GM21360 (cell line): ENCODE data around the gene PPP1R11.
"Not testable (repeated sequence)": the region's sequence is repeated elsewhere in the genome, so short reads cannot be mapped to it uniquely, and the experiment has no call there.

Experiments used
- ATAC-seq: cut with Tn5 transposase; IDR thresholded peaks from one replicate; pipeline ENCODE4 v1.9.1; 2021; ENCODE audit warnings: mild to moderate bottlenecking, moderate library complexity; ENCODE audit not compliant: unreplicated experiment

The PPP1R11 gene

DNA sequence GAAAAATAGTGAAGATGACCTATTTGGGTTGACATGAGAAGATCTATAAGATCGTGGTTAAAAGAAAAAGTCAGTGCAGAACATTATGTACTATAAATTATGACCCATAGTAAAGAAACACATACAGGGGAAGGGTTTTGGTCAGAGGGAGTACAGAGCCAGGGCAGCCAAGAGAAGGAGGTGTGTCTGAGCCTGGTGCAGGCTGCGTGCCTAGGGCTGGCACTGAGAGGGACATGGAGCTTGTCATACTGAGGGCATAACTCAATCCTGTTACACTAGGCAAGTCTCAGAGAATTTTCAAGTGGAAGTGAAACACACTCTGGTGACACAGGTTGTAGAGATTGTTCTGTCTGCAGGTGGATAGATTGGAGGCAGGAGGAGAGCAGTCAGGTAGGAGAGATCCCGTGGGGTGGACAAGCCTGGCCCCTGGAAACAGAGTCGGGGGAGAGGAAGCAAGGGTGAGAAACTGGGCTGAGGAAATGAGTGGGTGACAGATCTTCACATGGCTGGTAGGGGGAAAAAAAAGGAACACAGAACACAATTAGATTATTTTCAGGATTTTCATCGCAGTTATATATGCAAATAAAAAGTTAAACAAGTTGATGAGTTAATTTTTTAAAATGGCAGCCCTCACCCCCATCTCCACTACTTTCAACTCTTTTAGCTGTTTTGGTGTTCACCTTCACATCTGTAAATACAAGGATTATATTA, 27.1 kb downstream of the PPP1R11 start:
- ATAC-seq, result no peak

DNA sequence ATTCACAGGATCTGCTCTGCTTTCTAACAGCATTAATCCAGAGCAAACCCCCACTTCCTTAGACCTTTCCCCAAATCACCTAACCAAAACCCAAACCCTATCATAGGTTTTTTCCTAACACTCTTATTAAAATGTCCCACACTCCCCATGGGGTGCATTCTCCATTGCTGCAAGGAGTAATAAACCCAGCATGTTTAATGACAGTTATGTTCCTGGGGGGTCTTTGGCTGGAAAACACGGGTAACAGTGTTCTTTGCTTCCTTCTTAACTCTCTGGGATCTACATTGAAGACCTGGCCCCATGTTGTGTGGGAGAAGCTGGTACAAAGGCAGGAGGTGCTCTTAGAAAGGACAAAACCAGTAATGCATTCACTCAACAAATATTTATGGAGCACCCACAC, 29.8 kb downstream of the PPP1R11 start:
- no peak for ATAC-seq

DNA sequence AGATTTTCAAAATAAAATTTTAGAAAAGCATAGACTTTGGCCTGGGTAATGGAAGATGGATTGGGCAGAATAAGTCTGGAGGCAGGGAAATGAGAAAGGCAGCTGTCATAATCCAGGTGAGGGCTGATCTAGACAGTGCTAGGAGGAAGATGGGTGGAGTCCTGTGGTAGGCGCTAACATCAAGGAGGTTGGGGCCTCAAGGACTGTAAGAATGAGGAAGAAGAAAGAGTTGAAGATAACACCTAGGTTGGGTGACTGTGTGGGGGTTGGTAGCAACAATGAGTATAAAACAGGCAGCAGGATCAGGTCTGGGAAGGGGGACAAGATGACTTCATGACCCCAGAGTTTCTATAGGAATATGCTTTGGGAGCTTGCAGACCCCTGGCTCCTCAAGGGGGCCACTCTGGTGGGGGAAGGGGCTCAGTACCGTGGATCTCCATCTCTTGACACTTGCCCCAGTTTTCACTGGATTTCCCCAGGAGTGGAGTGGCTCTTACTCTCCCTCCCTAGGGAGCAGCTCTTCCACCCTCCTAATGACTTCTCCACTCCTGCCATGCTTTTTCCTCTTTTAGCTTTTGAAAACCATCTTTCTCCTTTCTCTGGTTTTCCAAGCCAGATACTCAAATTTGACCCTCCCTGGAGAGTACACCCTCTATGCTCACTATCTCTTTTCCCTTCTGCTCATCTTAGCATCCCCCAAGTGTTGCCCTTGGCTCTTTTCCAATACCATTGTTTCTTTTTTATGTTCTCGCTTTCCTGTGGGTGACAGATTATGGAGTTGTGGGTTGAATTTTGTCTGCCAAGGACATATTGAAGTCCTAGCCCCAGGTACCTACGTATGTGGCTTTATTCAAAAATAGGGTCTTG, 31.1 kb downstream of the PPP1R11 start:
- ATAC-seq, result no peak

DNA sequence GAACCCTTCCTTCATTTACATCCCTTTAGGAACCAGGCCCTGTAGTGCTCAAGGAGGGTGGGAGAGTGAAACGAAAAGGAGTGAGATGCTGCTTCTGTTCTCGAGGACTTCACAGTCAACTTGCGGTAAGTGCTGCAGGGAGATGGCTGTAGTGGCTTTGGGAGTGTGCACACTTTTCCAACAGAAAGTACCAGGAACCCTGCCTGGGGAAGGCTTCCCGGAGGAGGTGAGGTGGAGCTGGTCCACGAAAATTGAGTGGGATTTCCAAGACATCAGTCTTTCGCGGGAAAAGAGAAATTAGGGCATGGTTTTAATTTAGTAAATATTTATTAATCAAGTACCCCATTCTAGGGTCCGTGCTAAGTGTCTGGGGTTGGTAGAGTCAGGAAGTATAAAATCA, 33.2 kb downstream of the PPP1R11 start:
- no peak for ATAC-seq

DNA sequence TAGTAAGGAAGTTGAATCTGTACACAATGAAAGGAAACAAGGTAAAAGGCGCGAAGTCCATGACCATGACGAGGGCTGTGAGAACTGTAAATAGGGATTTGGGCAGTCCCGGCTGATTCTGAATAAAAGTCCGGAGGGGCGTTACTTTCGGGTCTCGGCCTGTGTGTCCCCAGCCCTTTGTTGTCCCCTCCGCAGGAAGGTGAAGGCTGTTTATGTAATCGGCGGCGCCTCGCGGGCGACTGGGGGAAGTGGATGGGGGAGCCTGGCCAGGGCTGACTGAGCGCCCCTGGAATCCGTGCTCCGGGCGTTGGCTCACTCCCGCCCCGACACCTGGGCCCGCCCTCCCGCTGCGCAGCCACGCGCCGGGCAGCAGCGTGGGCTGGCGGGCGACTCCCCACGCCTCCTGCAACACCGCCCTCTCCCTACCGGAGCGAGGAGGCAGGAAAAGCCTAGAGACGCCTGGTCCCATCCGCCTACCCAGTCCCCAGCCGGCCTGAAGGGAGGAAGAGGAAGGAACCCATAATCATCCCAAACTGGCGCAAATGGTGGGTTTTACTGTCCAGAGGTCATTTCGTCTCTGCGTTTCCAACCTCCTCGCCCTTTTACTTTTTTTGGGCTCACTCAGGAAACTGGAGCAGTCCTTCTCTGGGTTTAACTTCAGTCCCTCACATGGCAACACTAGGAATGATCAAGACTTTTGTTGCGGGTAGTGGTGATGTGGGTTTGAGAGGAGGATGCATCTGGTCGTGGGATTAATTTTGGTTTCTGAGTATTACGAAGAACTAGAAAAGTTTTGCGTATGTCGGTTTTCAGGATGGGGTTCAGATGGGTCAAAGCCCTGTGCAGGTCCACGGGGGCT, 33.8 kb downstream of the PPP1R11 start:
- no peak for ATAC-seq

DNA sequence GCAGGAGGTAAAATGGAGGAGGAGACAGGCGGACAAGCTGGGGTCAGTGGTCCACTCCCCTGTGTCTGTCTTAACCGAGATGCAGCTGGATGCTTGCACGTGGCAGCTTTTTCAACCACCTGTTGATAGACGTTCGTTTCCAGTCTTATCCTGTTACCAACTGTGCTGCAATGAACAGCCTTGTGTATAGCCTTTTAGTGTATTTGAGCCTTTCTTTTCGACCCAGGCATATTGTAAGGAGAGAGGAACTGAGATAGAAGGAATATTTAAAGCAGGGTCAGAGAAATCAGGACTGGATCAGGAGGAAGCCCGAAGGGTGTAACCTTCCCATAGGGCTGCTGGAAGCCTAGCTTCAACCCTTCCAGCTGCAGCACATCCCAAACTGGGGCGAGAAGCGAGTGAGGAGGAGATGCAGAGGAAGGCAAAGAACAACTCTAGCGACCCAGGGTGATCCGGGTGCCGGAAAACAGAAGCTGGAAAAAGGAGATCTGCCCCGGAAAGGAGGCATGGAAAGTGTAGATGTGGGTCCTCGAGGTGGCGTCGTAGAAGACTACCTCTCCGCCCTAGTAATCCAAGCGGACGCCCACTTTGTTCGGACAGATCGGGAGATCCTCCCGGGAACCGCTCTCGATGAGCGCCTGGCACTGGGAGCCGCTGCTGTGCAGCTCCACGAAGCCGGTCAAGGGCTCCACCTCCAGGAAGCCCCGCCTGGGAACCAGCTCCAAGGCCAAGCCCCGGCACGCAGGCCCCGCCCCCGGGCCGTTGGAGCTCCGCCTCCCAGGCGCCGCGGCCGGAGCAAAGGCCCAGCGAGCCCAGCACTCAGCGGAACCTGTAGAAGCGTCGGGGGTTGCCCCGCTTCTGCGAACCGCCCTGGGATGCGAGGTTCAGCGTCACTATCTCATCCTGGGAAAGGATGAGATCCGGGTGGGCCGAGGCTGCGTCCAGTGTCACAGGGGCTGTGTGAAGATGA, 34.7 kb downstream of the PPP1R11 start:
- no peak for ATAC-seq

DNA sequence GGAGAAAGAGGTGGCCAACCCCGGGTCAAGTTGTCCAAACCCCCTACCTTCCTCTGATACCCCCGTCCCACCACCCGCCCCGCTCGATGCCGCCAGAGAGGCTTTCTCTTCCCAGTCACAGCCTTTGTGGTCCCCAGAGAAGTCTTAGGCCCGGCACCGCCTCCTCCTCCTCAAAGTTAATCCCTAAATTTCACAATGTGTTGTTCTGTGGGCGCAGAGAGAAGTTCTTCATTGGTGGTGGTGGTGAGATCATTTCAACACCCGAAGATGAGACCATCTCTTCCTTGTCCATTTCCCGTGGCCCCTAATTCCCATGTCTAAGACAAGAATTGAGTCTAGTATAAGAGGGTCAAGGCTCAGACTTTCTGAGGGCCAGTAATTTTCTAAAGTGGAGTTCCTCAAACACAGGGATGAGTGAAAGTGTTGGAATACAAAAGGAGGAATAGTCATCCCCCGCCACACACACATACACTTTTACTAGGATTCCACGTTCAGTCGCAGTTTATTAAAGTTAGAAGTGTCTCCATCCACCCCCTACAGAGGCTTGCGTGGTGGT, 35.5 kb downstream of the PPP1R11 start:
- no peak for ATAC-seq

DNA sequence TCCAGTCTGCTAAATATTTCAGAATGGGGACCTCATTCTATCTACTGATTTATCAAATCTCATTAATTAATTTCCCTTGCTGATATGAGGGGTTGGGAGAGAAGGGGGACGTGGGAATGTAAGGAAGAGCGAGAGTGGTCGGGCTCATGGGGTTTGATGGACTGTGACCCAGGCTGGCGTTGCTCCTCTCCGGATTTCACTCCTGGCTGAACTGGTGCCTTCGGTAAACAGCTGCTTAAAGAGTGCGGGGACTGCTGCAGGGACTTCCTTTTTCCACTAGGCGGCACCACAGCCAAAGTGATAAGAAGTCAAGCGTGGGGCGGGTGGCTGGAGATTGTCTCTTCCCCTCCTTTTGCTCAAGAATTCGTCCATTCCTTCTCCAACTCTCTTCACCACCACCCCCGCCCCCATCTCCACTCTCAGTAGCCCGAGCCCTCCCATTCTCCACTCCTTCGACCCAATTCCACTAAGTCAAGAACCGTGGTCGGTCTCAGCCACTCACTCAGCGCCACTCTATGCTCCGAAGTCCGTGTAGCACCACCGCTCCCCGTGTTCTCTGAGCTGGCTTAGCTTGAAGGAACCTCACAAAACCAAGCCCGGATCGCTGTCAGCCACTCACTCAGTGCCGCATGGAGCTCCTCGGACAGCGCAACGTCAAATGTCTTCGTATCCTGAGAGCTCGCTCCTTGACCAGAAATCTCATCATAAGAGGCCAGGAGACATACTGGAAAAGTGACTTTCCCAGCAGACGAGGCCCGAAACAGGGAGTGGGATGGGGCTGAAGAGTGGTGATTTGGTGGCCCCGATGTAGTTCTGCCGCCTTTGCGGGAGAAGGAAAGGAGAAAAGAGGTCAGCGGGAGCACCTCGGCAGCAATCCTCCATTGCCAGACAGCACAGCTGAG, 36.2 kb downstream of the PPP1R11 start:
- ATAC-seq, result peak; percentile 57

DNA sequence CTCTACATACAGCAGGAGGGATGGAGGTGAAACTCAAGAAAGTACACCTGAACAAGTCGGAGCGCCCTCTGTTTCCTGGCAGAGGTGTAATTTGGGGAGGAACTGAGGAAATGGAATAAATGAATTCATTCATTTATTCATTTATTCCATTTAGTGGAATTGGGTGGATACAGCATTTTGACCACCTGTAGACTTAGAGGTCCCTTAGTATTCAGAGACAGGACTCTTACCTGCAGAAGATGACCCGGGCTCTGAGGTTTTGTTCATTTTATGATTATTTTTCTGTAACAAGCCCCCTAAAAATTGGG, 36.8 kb downstream of the PPP1R11 start:
- ATAC-seq, result no peak

DNA sequence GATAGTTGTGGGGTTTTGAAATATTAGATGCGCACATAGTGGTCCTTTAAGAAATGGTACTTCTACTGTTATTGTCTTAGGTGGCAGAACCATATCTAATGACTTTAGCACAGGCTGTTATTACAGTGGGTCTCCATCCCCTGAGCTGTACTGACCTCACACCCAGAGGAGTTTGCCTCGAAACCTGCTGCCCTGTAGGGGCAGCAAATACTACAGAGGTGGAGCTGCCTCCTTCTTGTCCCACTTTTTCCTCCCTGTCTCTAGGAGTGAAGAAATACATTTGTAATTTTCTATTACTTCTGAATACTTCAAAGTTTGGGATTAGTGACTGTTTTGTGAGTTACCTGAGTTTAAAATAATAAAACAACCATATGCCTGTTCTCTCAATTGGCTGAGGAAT, 37.7 kb downstream of the PPP1R11 start:
- ATAC-seq, result no peak

DNA sequence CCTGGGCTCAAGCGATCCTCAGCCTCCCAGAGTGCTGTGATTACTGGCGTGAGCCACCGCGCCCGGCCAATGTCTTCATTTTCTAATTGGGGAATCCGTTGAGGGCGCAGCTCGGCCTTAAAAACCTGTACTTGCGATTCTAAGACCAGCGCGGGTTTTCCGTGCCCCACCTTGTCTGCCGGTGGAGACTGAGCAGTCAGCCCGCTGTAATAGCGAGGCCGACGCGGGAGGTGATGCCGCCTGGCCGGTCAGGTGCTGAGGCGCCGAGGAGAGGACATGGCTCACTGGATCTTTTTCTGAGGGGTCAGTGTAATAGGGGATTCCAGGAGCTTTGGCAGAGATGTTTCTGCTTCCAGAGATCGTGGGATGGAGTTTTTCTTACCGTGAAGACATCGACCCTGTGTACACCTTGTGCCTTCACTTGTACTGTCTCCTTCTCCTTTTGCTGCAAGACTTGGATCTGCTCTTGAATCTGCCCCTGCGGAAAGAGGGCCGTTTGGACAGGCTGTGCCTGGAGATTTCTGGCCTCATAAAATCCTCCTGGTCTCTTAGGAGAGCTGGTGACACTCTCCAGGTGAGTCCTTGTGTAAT, 44.4 kb downstream of the PPP1R11 start:
- ATAC-seq, result no peak

DNA sequence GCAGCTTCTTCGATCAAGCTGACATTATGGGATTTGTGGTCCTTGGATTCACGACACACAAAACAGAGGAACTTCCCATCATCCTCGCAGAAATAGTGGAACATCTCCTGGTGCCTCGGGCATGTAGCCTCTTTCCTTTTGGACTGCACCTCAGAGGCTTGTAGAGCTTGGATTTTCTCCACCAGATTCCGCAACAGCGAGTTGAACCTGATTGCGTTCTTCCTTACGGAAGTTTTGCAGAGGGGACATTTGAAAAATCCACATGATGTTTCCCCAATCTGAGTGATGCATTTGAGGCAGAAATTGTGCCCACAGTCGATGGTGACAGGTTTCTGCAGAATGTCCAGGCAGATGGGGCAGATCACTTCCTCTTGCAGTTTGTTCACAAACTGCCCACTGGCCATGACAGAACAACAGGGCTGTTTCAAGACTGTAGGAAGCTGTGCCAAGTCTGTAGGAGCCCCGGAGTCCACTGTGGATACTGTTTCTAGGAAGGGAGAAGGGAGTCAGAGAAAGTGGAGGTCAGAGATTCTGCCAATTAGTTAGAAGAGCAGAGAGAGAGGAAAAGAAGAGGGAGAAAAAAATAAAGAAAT, 45.5 kb downstream of the PPP1R11 start:
- ATAC-seq, result no peak

DNA sequence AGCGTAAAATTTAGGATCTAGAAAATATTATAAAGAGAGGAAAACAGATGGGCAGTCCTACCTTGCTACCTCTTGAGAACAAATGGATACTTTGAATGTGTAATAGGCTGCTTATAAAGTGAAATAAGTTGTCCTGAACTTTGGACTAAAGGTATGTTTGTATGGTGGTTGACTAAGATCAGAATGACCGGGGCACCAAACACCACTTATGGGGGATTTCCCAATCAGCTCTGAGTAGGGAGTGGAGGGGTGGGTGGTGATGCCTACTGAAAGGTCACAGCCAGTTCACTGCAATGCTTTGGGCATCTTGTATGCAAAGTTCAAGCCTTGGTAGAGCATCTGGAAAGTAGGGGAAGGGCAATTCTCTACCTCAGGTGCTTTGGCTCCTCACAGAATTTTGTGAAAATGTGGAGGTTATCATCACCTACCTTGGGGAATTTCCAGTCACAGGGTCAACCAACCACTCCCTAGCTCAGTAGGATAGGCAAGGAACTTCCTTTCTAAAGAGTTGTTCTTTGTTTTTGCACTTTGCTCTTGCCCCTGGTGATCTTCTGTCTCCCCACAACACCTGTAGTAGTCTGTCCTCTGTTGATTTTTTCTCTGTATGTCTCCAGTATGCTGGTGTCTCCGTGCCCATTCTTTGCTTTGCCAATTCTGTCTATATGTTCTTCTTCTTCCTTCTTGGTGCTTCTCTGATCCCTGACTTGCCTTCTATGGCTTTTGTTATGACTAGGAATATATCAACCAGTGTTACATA, 46.2 kb downstream of the PPP1R11 start, which contains the start of gene TRIM31:
Gene TRIM31, minus strand, starts transcription at position 88 of the 757 bp plus-strand sequence. CDS start 285 bp downstream, outside the sequence.
- no peak for ATAC-seq

DNA sequence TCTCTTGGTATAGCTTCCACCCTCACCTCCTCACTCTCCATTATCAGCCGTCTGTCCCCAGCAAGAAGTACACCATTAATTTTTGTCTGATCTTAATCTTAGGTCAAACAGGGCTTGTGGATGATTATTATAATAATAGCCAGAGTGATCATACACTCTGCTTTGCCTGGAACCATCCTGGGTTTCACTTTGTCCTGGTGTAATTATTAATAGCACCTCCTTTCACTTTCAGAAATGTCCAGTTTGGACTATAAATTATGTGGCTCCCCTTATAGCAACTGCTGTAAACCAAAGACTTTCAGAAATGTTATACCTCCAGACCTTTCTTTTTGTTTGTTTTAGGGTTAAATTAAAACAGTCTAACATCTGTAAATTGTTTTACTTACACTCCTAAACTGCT, 46.8 kb downstream of the PPP1R11 start:
- no peak for ATAC-seq

DNA sequence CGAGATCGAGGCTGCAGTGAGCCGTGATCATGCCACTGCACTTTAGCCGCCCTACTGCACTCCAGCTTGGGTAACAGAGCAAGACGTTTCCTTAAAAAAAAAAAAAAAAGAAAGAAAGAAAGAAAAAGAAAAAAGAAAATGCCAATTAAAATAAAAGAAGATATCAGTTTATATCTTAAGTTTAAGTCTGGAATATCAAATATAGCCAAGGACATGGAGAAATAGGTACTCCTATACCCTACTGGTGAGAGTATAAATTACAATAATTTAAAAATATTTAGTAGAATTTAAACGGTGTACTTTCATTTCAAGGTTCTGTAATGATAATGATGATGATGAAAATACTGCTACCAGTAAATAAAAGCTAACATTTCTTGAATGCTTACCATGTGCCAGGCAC, 49.7 kb downstream of the PPP1R11 start:
- no peak for ATAC-seq

DNA sequence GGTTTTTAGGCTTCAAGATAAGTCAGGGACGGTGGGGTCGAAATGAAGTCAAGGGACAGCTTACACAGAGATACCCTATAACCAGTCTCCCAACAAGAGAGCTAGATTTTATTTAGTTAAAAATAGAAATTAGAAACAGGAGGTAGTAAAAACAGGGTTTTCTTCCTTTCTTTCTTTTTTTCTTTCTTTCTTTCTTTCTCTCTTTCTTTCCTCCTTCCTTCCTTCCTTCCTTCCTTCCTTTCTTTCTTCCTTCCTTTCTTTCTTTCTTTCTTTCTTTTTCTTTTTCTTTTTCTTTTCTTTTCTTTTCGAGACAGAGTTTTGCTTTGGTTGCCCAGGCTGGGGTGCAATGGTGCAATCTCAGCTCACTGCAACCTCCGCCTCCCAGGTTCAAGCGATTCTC, 51.7 kb downstream of the PPP1R11 start:
- ATAC-seq, result not testable (repeated sequence)
